Epithelial cell of proximal tubule (primary cell): ENCODE data around the gene PLPP7. TPM values are rescaled to one million over a fixed set of nuclear protein-coding genes. Genes with fewer than 3 reads are reported as not detected.

Experiments
- DNase-seq: peaks from one replicate; pipeline ENCODE4 v3.0.0-alpha.2; 2011; ENCODE audit warnings: low read depth
- H3K4me3 ChIP-seq: 2 replicates; pipeline ENCODE4 v1.5.1; 2011; ENCODE audit warnings: low read depth, mild to moderate bottlenecking, low read length
- total RNA-seq: library from RNA; depleted of rRNA; stranded (reverse); fragments of >200 nt; gene quantifications from 2 replicates; pipeline ENCODE4 v1.2.3, GENCODE V29; 2015
- TF ChIP-seq, protein P1 (sequence below): conservative IDR thresholded peaks from 2 replicates; pipeline ENCODE4 v1.5.1; 2012; ENCODE audit warnings: low read depth, mild to moderate bottlenecking, low read length

PLPP7 gene
- total RNA-seq, 1 donor from 2014 or later, result 2.2 TPM

DNA sequence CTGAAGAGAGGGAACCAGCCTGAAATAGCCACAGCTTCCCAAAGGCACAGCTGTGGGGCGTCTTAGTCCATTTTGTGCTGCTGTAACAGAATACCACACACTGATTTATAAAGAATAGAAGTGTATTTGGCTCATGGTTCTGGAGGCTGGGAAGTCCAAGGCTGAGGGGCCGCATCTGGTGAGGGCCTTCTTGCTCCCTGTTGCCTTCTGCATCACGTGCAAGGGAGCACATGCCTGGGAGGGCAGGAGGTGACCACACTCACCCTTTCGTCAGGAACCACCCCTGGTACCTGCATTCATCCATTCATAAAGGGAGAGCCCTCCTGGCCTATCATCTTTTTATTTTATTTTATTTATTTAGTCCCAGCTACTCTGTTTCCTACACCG lies 10.4 kb downstream of the PLPP7 start:
- DNase-seq, result no peak
- TF ChIP-seq, protein P1, sequence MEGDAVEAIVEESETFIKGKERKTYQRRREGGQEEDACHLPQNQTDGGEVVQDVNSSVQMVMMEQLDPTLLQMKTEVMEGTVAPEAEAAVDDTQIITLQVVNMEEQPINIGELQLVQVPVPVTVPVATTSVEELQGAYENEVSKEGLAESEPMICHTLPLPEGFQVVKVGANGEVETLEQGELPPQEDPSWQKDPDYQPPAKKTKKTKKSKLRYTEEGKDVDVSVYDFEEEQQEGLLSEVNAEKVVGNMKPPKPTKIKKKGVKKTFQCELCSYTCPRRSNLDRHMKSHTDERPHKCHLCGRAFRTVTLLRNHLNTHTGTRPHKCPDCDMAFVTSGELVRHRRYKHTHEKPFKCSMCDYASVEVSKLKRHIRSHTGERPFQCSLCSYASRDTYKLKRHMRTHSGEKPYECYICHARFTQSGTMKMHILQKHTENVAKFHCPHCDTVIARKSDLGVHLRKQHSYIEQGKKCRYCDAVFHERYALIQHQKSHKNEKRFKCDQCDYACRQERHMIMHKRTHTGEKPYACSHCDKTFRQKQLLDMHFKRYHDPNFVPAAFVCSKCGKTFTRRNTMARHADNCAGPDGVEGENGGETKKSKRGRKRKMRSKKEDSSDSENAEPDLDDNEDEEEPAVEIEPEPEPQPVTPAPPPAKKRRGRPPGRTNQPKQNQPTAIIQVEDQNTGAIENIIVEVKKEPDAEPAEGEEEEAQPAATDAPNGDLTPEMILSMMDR, result no peak
- H3K4me3 ChIP-seq, result no peak overlapping the region

DNA sequence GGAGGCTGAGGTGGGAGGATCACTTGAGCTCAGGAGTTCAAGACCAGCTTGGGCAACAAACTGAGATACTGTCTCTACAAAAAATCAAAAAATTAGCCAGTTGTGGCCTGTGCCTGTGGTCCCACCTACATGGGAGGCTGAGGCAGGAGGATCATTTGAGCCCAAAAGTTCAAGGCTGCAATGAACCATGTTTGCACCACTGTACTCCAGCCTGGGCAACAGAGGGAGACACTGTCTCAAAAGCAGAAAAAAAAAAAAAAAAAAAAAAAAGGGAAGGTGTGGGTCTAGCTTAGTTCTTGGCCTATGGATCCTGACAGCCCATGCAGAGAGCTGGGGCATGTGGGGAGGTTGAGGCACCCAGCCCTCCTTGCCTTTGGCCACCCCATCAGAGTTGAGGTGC lies 10.9 kb downstream of the PLPP7 start:
- H3K4me3 ChIP-seq, result no peak overlapping the region
- TF ChIP-seq, protein P1, result no peak
- DNase-seq, result no peak

DNA sequence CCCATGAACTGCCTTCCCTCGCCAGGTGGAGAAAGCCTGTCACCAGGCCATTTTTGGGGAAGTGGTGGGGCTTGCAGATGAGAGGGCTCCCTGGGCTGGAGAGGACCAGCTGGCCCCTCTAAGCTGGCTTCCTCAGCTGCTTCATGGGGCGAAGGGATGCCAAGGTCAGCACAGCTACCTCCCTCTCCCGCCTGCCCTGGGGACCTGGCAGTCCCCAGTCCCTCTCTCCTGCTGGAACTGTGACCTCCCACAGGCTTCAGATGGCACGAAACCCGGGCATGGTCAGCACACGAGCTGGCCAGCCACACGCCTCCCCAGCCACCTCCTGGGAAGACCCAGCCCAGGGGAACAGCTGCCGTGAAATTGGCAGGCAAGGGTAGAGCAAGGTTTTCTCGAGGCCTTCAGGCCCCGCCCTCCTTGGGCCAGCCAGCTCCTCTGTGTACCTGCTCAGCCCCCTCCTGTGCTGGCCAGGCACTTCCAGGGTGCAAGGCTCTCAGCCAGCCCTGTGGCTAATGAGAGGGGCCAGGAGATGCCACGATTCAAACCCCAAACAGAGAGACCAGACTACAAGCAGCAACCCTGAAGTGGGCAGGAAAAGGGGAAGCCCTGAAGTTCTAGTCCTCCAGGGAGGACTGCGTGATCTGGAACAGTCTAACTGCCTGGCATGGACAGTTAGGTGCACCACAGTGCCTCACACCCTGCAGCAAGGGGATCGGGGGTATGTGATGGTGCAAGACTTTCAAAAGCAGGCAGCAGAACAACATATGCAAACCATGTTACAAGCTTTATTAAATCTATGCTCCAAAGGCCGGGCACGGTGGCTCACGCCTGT lies 12.9 kb downstream of the PLPP7 start:
- no peak overlapping the region for H3K4me3 ChIP-seq
- no peak for DNase-seq
- TF ChIP-seq, protein P1, result no peak

DNA sequence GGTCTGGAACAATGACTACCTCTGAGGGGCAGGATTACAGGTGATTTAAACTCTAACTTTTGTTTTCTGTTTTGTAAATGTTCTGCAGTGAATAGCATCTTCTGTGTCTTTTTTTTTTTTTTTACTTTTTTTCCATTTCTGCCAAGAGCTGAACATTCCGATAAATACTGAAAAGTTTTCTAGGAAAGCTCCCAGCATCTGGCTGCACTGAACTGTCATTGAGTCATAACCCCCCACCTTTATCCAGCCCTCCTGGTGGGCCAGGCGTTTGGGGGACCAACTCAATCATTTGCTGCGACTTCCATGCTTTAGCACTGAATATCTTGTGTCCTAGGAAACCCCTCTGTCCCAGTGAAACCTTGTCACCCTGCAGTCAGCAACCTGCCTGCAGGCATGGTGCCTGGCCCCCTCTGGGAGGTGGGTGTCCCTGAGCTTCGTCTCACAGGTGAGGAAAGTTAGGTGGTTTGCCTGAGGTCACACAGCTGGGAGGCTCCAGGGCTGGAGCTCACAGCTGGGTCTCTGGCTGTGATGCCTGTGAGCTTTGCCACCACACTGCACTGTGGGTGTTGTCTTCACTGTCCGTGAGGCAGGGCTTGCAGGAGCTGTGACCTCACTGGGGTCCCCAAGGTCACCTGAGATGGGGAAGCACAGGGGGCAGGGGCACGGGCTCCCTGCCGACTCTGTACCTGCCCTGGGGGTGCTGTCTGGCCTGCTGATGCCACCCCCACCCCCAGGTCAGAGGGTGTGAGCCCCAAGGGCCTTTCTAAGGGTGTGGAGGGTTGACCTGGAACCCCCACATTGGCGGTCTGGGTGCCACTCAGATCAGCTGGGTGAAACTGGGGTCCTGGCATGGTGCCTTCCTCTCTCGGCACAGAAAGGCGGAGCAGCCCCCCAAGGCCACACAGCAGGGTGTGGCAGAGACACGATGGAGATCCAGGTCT lies 14.1 kb downstream of the PLPP7 start:
- no peak overlapping the region for H3K4me3 ChIP-seq
- no peak for DNase-seq
- TF ChIP-seq, protein P1, result no peak

DNA sequence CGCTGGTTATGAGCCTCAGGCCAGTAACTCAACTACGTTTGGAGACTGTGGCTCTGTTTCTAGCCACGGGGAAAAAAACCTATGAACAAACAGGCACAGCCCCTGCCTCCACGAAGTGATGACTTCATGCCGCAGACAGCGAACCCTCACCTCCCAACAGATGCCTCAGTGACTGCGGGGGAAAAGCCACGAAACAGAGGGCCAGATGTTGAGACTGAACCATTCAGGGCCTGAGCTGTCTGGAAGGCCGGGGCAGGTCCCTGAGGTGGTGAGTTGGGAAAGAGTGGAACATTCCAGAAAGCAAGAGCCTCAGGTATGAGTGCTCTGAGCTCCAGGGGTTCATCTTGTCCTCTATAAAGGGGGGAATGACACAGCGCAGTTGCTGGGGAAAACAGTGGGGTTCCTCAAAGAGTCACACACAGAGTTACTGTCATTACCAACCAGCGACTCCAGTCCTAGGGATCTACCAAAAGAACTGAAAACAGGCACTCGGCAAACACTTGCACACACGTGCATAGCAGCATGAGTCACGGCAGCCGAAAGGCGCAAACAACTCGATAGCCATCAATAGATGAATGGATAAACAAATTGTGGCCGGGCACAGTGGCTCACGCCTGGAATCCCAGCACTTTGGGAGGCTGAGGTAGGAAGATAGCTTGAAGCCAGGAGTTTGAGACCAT lies 15.3 kb downstream of the PLPP7 start:
- H3K4me3 ChIP-seq, result no peak overlapping the region
- TF ChIP-seq, protein P1, result no peak
- no peak for DNase-seq

DNA sequence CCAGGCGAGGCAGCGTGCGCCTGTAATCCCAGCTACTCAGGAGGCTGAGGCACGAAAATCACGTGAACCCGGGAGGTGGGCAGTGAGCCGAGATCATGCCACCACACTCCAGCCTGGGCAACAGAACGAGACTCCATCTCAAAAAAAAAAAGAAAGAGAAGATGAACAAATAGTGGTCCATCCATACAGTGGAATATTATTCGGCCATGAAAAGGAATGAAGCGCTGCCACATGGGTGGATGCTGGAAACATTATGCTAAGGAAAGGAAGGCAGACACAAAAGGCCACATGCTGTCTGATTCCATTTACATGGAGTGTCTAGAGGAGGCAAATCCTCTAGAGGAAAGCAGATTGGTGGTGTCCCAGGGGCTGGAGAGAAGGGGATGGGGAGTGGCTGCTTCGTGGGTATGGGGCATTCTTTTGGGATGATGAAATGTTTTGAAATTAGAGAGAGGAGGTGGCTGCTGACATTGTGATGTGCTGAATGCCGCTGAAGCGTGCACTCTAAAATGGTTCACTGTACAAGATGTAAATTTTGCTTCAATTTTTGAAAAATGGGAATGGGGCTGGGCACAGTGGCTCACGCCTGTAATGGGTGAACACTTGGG lies 17.0 kb downstream of the PLPP7 start:
- no peak for DNase-seq
- TF ChIP-seq, protein P1, result no peak
- no peak overlapping the region for H3K4me3 ChIP-seq
